Sigmoid colon (tissue), 7 donors: ENCODE results near the gene RITA1. TPM values are rescaled to one million over a fixed set of nuclear protein-coding genes. Genes with fewer than 3 reads are reported as not detected.

Experiments
- DNase-seq: peaks from one replicate; pipeline ENCODE4 v3.0.0-alpha.2; 2019
- H3K27ac ChIP-seq, 4 donors: fragments of 200-600 bp; sonication (generic); one replicate each; pipeline ENCODE4 v1.5.1; 2016 to 2019; ENCODE audit warnings: mild to moderate bottlenecking in 1 of 4
- H3K27me3 ChIP-seq, 3 donors: fragments of 200-600 bp; sonication (generic); one replicate each; pipeline ENCODE4 v1.5.1; 2019; ENCODE audit warnings: mild to moderate bottlenecking in 1 of 3
- H3K36me3 ChIP-seq, 4 donors: fragments of 200-600 bp; sonication (generic); one replicate each; pipeline ENCODE4 v1.5.1; 2016 to 2019
- H3K4me1 ChIP-seq, 4 donors: fragments of 200-600 bp; sonication (generic); one replicate each; pipeline ENCODE4 v1.5.1; 2017 to 2019
- H3K4me3 ChIP-seq, 4 donors: fragments of 200-600 bp; sonication (generic); one replicate each; pipeline ENCODE4 v1.5.1; 2017 to 2019; ENCODE audit warnings: mild to moderate bottlenecking in 2 of 4, moderate library complexity in 1 of 4
- H3K9me3 ChIP-seq, 4 donors: fragments of 200-600 bp in 3 of 4; sonication (generic) in 3 of 4; one replicate each; pipeline versions ENCODE4 v1.5.1 to v1.6.1; 2013 to 2019
- EP300 ChIP-seq, 4 donors: sonication (generic); formaldehyde crosslinking; IDR thresholded peaks; one replicate each; pipeline ENCODE4 v1.6.1; 2017; ENCODE audit warnings: antibody characterized with exemption in 4 of 4
- POLR2A ChIP-seq, 2 donors: fragments of 450-650 bp; IDR thresholded peaks; one replicate each; pipeline ENCODE4 v1.6.1; 2016; ENCODE audit warnings: antibody characterized with exemption in 2 of 2, mild to moderate bottlenecking in 2 of 2, moderate library complexity in 2 of 2
- POLR2AphosphoS5 ChIP-seq, 4 donors: sonication (generic); formaldehyde crosslinking; IDR thresholded peaks; one replicate each; pipeline ENCODE4 v1.6.1; 2017; ENCODE audit warnings: antibody characterized with exemption in 4 of 4
- WGBS, 2 donors: extraction: QIAGEN DNeasy Blood & Tissue Kit; methylation state at CpG; one replicate each; pipeline ENCODE4 v1.1.7; 2013; 5-methylcytosine and 5-hydroxymethylcytosine counted together
- intact Hi-C: fragments of 100-400 bp; cut with DNase I; formaldehyde crosslinking; loops from one replicate; pipeline ENCODE4 v1.15.1; 2023
- polyA plus RNA-seq, 3 donors: library from polyadenylated mRNA; stranded (reverse); fragments of 200-250 nt; gene quantifications; one replicate each; pipeline ENCODE4 v1.2.3, GENCODE V29; 2013
- total RNA-seq, 4 donors: library from RNA; depleted of rRNA; stranded (reverse); fragments of >200 nt; gene quantifications; one replicate each; pipeline ENCODE4 v1.1.0, GENCODE V29; 2016
- TF ChIP-seq, protein P1 (sequence below), 4 experiments: fragments of 450-650 bp in 3 of 4; fragments of 200-600 bp in 1 of 4; IDR thresholded peaks; one replicate each; pipeline ENCODE4 v1.5.1; 2016 to 2019; ENCODE audit warnings: antibody characterized with exemption in 4 of 4, mild to moderate bottlenecking in 3 of 4, moderate library complexity in 2 of 4
- donor health status: healthy with polysubstance abuse.
- donor health status: Bipolar disorder and iron deficiency.
- donor health status: healthy.

Gene RITA1
- total and polyA plus RNA-seq, 7 donors = 12.5 to 28.4 (median 16.5) TPM

DNA sequence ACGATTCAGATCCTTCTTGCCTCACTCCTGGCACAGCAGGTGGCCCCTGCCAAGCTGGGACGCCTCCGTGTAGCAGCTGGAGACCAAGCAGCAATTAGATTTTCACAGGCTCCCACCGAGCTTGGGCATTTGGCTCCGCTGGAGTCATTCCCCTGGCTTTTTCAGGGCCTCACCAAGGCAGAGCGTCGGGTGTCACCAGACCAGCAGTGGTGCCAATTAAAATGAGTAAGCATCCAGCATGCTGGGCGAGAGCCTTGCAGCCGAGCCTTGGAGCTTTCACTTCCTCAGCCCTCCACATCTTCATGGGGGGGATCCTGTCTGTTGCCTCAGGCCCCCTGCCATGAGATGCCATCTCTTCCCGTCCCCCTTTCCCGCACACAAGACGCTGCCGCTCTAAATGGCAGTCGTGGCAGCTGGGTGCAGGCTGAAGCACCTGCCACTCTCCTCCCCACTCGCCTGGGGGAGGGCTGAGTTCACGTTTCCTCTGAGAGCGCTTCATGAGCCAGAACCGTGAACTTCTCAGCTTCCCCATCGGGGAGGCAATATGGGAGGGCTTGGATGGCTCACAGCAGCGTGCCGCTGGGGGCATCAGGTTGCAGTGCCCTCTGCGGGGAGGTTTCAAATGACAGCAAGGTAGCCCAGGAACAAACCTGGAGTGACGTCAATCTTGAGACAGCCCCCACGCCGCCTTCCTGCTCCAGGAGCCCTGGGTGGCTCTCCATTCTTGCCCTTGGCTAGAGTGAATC is 47.5 kb downstream of the RITA1 start:
- peaks cover 14 to 70% (median 36%) of the 10 kb centered on the region in 4 donors for H3K36me3 ChIP-seq
- DNase-seq = peak; percentile 73

DNA sequence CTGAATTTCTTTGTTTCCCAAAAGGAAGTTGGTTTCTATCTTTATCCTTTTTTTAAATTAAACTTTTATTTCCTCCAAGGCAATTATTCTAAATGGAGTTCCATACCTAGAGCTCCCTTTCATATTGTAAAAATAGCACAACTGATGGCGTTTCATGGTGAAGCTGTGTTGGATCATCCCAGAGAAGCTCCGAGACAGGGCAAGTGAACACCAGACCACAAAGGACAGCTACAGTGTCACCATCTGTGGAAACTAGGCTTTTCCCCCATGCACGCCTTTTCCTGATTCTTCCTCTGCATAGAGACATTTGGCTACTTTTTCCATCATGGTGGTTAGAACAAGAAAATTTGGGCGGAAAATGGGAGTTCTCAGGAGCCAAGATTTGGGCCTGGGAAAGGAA is 48.4 kb downstream of the RITA1 start:
- WGBS, 2 donors = 92 to 95% methylated on average over 4 of the region's 4 CpGs

More for the DNA sequence above, 47.5 kb downstream of the RITA1 start:
- H3K4me1 ChIP-seq = peaks cover 0 to 30% (median 5%) of the 10 kb centered on the region in 4 donors
- H3K27ac ChIP-seq = peak overlapping the region in 3 of 4 donors; percentile 3 to 45 (median 10)
- TF ChIP-seq POLR2A (IDR thresholded peaks at IDR 0.05) = no peak
- 57 to 87% methylated on average over 25 of the region's 25 CpGs for WGBS, 2 donors
- intact Hi-C loops = no loop called here
- H3K9me3 ChIP-seq = no peaks in the 10 kb centered on the region
- no peaks in the 10 kb centered on the region for H3K27me3 ChIP-seq
- H3K4me3 ChIP-seq = no peak overlapping the region

DNA sequence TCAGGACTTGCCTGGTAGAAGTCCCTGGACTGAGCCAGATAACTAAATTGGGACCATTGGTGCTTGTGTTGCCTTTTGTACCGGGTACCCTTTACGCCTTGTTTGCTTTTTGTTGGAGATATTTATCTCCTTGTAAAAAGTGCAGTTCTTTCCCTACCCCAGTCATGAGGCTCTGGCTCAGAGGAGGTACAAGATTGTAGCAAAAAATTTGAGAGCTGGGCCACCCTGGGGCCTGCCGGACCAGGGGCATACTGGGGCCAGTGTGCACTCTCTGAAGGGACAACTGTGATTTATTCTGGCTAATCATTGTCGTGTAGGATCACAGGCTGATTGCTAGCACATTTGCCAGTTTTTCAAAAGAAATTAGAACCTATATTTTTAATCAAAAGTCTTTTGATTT is 49.0 kb downstream of the RITA1 start:
- WGBS, 2 donors = 43 to 75% methylated on average over 4 of the region's 4 CpGs
- H3K27me3 ChIP-seq = no peaks in the 10 kb centered on the region
- H3K4me3 ChIP-seq = no peak overlapping the region
- H3K36me3 ChIP-seq = peaks cover 9 to 55% (median 29%) of the 10 kb centered on the region in 4 donors
- intact Hi-C loops = no loop called here
- H3K9me3 ChIP-seq = no peaks in the 10 kb centered on the region
- H3K4me1 ChIP-seq = peaks cover 0 to 29% (median 8%) of the 10 kb centered on the region in 4 donors
- TF ChIP-seq POLR2AphosphoS5 (IDR thresholded peaks at IDR 0.05) = no peak
- no peak for TF ChIP-seq POLR2A (IDR thresholded peaks at IDR 0.05)
- TF ChIP-seq EP300 (IDR thresholded peaks at IDR 0.05) = no peak
- TF ChIP-seq, protein P1, sequence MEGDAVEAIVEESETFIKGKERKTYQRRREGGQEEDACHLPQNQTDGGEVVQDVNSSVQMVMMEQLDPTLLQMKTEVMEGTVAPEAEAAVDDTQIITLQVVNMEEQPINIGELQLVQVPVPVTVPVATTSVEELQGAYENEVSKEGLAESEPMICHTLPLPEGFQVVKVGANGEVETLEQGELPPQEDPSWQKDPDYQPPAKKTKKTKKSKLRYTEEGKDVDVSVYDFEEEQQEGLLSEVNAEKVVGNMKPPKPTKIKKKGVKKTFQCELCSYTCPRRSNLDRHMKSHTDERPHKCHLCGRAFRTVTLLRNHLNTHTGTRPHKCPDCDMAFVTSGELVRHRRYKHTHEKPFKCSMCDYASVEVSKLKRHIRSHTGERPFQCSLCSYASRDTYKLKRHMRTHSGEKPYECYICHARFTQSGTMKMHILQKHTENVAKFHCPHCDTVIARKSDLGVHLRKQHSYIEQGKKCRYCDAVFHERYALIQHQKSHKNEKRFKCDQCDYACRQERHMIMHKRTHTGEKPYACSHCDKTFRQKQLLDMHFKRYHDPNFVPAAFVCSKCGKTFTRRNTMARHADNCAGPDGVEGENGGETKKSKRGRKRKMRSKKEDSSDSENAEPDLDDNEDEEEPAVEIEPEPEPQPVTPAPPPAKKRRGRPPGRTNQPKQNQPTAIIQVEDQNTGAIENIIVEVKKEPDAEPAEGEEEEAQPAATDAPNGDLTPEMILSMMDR (IDR thresholded peaks at IDR 0.05) = no peak
- no peak overlapping the region for H3K27ac ChIP-seq
- DNase-seq = no peak

More for the DNA sequence above, 48.4 kb downstream of the RITA1 start:
- no peak for DNase-seq
- intact Hi-C loops = no loop called here
- peaks cover 9 to 60% (median 29%) of the 10 kb centered on the region in 4 donors for H3K36me3 ChIP-seq
- no peak overlapping the region for H3K4me3 ChIP-seq
- H3K27me3 ChIP-seq = no peaks in the 10 kb centered on the region
- H3K4me1 ChIP-seq = peaks cover 0 to 30% (median 5%) of the 10 kb centered on the region in 4 donors
- H3K27ac ChIP-seq = no peak overlapping the region
- TF ChIP-seq POLR2AphosphoS5 (IDR thresholded peaks at IDR 0.05) (no peak), EP300 (IDR thresholded peaks at IDR 0.05) (no peak), POLR2A (IDR thresholded peaks at IDR 0.05) (no peak)
- TF ChIP-seq, protein P1 (IDR thresholded peaks at IDR 0.05) = no peak
- H3K9me3 ChIP-seq = no peaks in the 10 kb centered on the region

DNA sequence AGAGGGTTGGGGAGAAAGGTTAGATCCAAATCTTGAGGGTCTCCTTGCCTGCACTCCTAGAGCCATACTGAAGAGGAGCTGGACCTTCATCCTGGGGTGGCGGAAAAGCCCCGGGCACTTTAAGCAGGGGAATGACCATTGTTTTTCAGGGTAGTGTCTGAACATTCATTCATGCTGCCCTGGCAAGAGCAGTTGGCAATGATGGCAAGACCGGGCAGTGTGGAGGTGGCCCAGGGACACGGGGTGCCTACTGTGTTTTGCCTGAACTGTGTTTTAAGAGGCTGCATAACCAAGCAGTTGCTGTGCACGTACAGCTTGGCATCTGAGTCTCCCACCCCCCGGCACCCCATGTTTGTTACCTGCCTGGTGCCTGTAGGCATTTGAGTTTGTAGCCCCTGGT is 50.5 kb downstream of the RITA1 start:
- Histone ChIP-seq H3K9me3 (no peaks in the 10 kb centered on the region), H3K27me3 (no peaks in the 10 kb centered on the region), H3K36me3 (peaks cover 9 to 40% (median 23%) of the 10 kb centered on the region in 4 donors), H3K4me1 (peaks cover 0 to 34% (median 18%) of the 10 kb centered on the region in 4 donors), H3K4me3 (no peak overlapping the region), H3K27ac (no peak overlapping the region)
- peak; percentile 49 for DNase-seq
- intact Hi-C loops = no loop called here
- no peak for TF ChIP-seq POLR2A (IDR thresholded peaks at IDR 0.05)
- TF ChIP-seq, protein P1 (IDR thresholded peaks at IDR 0.05) = no peak
- 91 to 97% methylated on average over 6 of the region's 6 CpGs for WGBS, 2 donors

DNA sequence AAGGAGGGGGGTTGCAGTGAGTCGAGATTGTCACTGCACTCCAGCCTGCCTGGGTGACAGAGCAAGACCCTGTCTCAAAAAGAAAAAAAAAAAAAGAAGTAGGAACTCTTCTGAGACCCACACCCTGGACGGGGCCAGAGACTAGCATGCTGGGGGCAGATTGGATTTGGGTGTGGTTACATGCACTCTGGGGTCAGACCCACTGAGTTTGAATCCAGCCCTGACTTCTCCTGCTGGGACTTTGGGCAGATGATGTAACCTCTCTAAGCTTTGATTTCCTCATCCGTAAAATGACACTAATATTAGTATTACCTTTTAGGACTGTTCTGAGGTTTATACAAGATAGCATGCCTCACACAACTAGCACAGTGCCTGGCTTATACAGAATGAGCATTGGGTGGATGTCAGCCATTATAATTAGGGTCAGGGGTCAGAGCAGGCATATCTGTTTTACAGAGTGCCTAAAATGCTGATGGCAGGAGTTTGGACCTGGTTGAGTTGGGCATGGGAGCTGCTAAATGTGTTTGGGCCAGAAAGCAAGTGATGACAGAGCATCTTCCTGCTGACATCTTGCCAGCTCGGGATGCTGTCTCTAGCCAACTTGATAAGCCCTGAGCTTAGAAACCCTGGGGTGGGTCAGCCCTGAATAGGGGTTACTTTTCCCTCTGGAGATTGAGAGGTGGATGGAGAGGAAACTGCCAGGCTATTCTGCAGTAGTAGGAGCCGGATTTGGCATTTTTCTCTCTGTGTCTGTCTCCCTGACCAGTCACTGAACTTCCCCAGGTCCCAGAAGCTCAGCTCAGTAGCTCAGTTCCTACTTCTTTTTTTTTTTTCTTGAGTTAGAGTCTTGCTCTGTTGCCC is 51.2 kb downstream of the RITA1 start:
- Histone ChIP-seq H3K4me3 (no peak overlapping the region), H3K27ac (peak overlapping the region in 1 of 4 donors; percentile 16), H3K36me3 (peaks cover 7 to 32% (median 17%) of the 10 kb centered on the region in 4 donors), H3K9me3 (no peaks in the 10 kb centered on the region), H3K4me1 (peaks cover 0 to 30% (median 22%) of the 10 kb centered on the region in 4 donors), H3K27me3 (no peaks in the 10 kb centered on the region)
- TF ChIP-seq POLR2A (IDR thresholded peaks at IDR 0.05) = no peak
- no peak for TF ChIP-seq POLR2AphosphoS5 (IDR thresholded peaks at IDR 0.05)
- TF ChIP-seq, protein P1 (IDR thresholded peaks at IDR 0.05) = no peak
- no peak for TF ChIP-seq EP300 (IDR thresholded peaks at IDR 0.05)
- DNase-seq = peak; percentile 63
- WGBS, 2 donors = 64 to 78% methylated on average over 5 of the region's 5 CpGs
- intact Hi-C loops = no loop called here
